D721Med (cell line): Measurements from ENCODE around the gene MAP4.
A peak's percentile ranks its signal among the peaks of the same experiment; 100 is the strongest.

Experiments used
- DNase-seq: peaks from one replicate; pipeline ENCODE4 v3.0.0; 2011; ENCODE audit warnings: low spot score; ENCODE audit not compliant: insufficient read length
- FAIRE-seq: peaks from 2 replicates; lab custom pipeline; 2011; peaks lifted over from hg19 to GRCh38; lab: Jason Lieb, UNC
- CTCF ChIP-seq: IDR thresholded peaks from 2 replicates; pipeline ENCODE4 v1.5.1; 2012; ENCODE audit warnings: mild to moderate bottlenecking, control low read depth; ENCODE audit not compliant: insufficient read depth; ENCODE audit errors: missing control alignments

MAP4 gene

GRCh38 chr3:47850564-47851410 is 165.4 kb downstream of the MAP4 start:
- no peak for DNase-seq
- no peak for TF ChIP-seq CTCF
- FAIRE-seq, result no peak

GRCh38 chr3:47849699-47850563 is 166.3 kb downstream of the MAP4 start:
- DNase-seq (no peak), FAIRE-seq (no peak)
- TF ChIP-seq CTCF, result peak; percentile 27

GRCh38 chr3:47849186-47849698 is 167.0 kb downstream of the MAP4 start:
- FAIRE-seq, result no peak
- no peak for TF ChIP-seq CTCF
- no peak for DNase-seq

GRCh38 chr3:47848599-47849117 is 167.6 kb downstream of the MAP4 start:
- no peak for TF ChIP-seq CTCF
- no peak for DNase-seq
- FAIRE-seq, result no peak

- TF ChIP-seq CTCF, result no peak
- no peak for DNase-seq
- FAIRE-seq, result no peak
Observed at GRCh38 chr3:47847801-47848518, 168.3 kb downstream of the MAP4 start.

GRCh38 chr3:47847260-47847659 is 169.0 kb downstream of the MAP4 start:
- no peak for TF ChIP-seq CTCF
- FAIRE-seq (no peak), DNase-seq (no peak)
